Mesendoderm (in vitro differentiated cells): ENCODE measurements around the gene AGXT.

Source experiments
- DNase-seq: peaks from one replicate; pipeline ENCODE4 v3.0.0; 2013
- H2AK5ac ChIP-seq: 2 replicates; pipeline ENCODE4 v1.6.1; 2013; ENCODE audit warnings: low read length, inconsistent platforms
- H2BK120ac ChIP-seq: 2 replicates; pipeline ENCODE4 v1.6.1; 2013; ENCODE audit warnings: low read depth, mild to moderate bottlenecking, low read length, moderate library complexity, mixed read lengths
- H2BK15ac ChIP-seq: replicated peaks from 2 replicates; pipeline ENCODE4 v1.6.1; 2013; ENCODE audit warnings: low read depth, mild to moderate bottlenecking, moderate library complexity
- H2BK5ac ChIP-seq: 2 replicates; pipeline ENCODE4 v1.6.1; 2013; ENCODE audit warnings: low read length, inconsistent platforms
- H3K18ac ChIP-seq: 2 replicates; pipeline ENCODE4 v1.6.1; 2013; ENCODE audit warnings: mild to moderate bottlenecking, low read length, mixed read lengths
- H3K23ac ChIP-seq: one replicate; pipeline ENCODE4 v1.6.1; 2013; ENCODE audit warnings: low read length
- H3K27ac ChIP-seq: 2 replicates; pipeline ENCODE4 v1.5.1; 2013; ENCODE audit warnings: low read depth, mild to moderate bottlenecking, inconsistent platforms, low read length, moderate library complexity
- H3K27me3 ChIP-seq: 2 replicates; pipeline ENCODE4 v1.6.1; 2013; ENCODE audit warnings: low read length, control low read depth, mild to moderate bottlenecking, inconsistent platforms; ENCODE audit not compliant: insufficient read depth, poor library complexity
- H3K36me3 ChIP-seq: 2 replicates; pipeline ENCODE4 v1.6.1; 2013; ENCODE audit warnings: low read length, inconsistent platforms; ENCODE audit not compliant: control insufficient read depth, insufficient read depth
- H3K4ac ChIP-seq: one replicate; pipeline ENCODE4 v1.6.1; 2013; ENCODE audit warnings: low read depth, mild to moderate bottlenecking, low read length, moderate library complexity
- H3K4me1 ChIP-seq: 2 replicates; pipeline ENCODE4 v1.6.1; 2013; ENCODE audit warnings: low read depth, low read length, inconsistent platforms; ENCODE audit not compliant: control insufficient read depth
- H3K4me2 ChIP-seq: 2 replicates; pipeline ENCODE4 v1.6.1; 2013; ENCODE audit warnings: low read length
- H3K4me3 ChIP-seq: 2 replicates; pipeline ENCODE4 v1.5.1; 2013; ENCODE audit warnings: mild to moderate bottlenecking, low read length
- H3K56ac ChIP-seq: one replicate; pipeline ENCODE4 v1.6.1; 2013; ENCODE audit warnings: low read length
- H3K79me1 ChIP-seq: 2 replicates; pipeline ENCODE4 v1.6.1; 2013; ENCODE audit warnings: low read length, inconsistent platforms
- H3K79me2 ChIP-seq: 2 replicates; pipeline ENCODE4 v1.6.1; 2013; ENCODE audit warnings: mild to moderate bottlenecking, low read length; ENCODE audit not compliant: control insufficient read depth, insufficient read depth
- H3K9ac ChIP-seq: 2 replicates; pipeline ENCODE4 v1.6.1; 2013; ENCODE audit warnings: low read length, inconsistent platforms
- H4K5ac ChIP-seq: one replicate; pipeline ENCODE4 v1.6.1; 2013; ENCODE audit warnings: low read length
- H4K8ac ChIP-seq: one replicate; pipeline ENCODE4 v1.6.1; 2013; ENCODE audit warnings: low read depth, mild to moderate bottlenecking, control low read depth, low read length, moderate library complexity
- WGBS: extraction: QIAGEN DNeasy Blood & Tissue Kit; methylation state at CpG from one replicate; pipeline ENCODE4 v1.1.7; 2013; ENCODE audit warnings: low lambda C conversion rate, missing lambda C conversion rate; ENCODE audit not compliant: insufficient coverage; ENCODE audit errors: extremely low coverage; 5-methylcytosine and 5-hydroxymethylcytosine counted together

AGXT gene

GRCh38 chr2:240899468-240899865 is 30.8 kb downstream of the AGXT start:
- H2BK15ac ChIP-seq: no peak overlapping the region
- H3K27me3 ChIP-seq: no peaks in the 10 kb centered on the region
- peaks cover 4% of the 10 kb centered on the region for H3K4me1 ChIP-seq
- no peak overlapping the region for H3K4me3 ChIP-seq
- no peak overlapping the region for H4K5ac ChIP-seq
- H3K9ac ChIP-seq: no peak overlapping the region
- H3K23ac ChIP-seq: no peak overlapping the region
- H2BK5ac ChIP-seq: no peak overlapping the region
- no peak for DNase-seq
- no peaks in the 10 kb centered on the region for H3K79me1 ChIP-seq
- H3K4ac ChIP-seq: no peak overlapping the region
- H3K36me3 ChIP-seq: no peaks in the 10 kb centered on the region
- no peak overlapping the region for H2BK120ac ChIP-seq
- H3K18ac ChIP-seq: no peak overlapping the region
- H4K8ac ChIP-seq: no peak overlapping the region
- no CpG with 5 or more reads among the region's 19 CpGs for WGBS
- H3K79me2 ChIP-seq: no peaks in the 10 kb centered on the region
- H3K27ac ChIP-seq: no peak overlapping the region
- no peak overlapping the region for H3K4me2 ChIP-seq
- no peak overlapping the region for H2AK5ac ChIP-seq
- no peak overlapping the region for H3K56ac ChIP-seq

- no peak overlapping the region for H2BK15ac ChIP-seq
- no peak overlapping the region for H3K4me2 ChIP-seq
- H3K27me3 ChIP-seq: no peaks in the 10 kb centered on the region
- H3K79me1 ChIP-seq: no peaks in the 10 kb centered on the region
- H4K5ac ChIP-seq: no peak overlapping the region
- no peaks in the 10 kb centered on the region for H3K79me2 ChIP-seq
- no peak for DNase-seq
- H4K8ac ChIP-seq: no peak overlapping the region
- H2AK5ac ChIP-seq: no peak overlapping the region
- H3K4ac ChIP-seq: no peak overlapping the region
- H3K56ac ChIP-seq: no peak overlapping the region
- H3K18ac ChIP-seq: no peak overlapping the region
- H3K4me1 ChIP-seq: peaks cover 4% of the 10 kb centered on the region
- no peak overlapping the region for H2BK5ac ChIP-seq
- H2BK120ac ChIP-seq: no peak overlapping the region
- H3K23ac ChIP-seq: no peak overlapping the region
- no peaks in the 10 kb centered on the region for H3K36me3 ChIP-seq
- H3K4me3 ChIP-seq: no peak overlapping the region
- WGBS: no CpG with 5 or more reads among the region's 27 CpGs
- no peak overlapping the region for H3K9ac ChIP-seq
- H3K27ac ChIP-seq: no peak overlapping the region
Measured at GRCh38 chr2:240900141-240900860, 31.7 kb downstream of the AGXT start.

- Histone ChIP-seq H3K4me1 (peaks cover 4% of the 10 kb centered on the region), H3K18ac (peak overlapping the region; percentile 5), H3K4me3 (no peak overlapping the region), H3K4me2 (no peak overlapping the region), H2BK120ac (no peak overlapping the region), H3K9ac (no peak overlapping the region), H3K79me1 (no peaks in the 10 kb centered on the region), H2BK5ac (peak overlapping the region; percentile 95), H2BK15ac (no peak overlapping the region), H3K56ac (peak overlapping the region; percentile 89), H3K4ac (no peak overlapping the region), H4K8ac (no peak overlapping the region), H3K23ac (peak overlapping the region; percentile 24), H4K5ac (no peak overlapping the region), H3K36me3 (no peaks in the 10 kb centered on the region), H3K27me3 (no peaks in the 10 kb centered on the region), H3K27ac (no peak overlapping the region), H2AK5ac (no peak overlapping the region), H3K79me2 (no peaks in the 10 kb centered on the region)
- DNase-seq: no peak
- WGBS: no CpG with 5 or more reads among the region's 14 CpGs
Measured at GRCh38 chr2:240901986-240902614, 33.5 kb downstream of the AGXT start.

DNA sequence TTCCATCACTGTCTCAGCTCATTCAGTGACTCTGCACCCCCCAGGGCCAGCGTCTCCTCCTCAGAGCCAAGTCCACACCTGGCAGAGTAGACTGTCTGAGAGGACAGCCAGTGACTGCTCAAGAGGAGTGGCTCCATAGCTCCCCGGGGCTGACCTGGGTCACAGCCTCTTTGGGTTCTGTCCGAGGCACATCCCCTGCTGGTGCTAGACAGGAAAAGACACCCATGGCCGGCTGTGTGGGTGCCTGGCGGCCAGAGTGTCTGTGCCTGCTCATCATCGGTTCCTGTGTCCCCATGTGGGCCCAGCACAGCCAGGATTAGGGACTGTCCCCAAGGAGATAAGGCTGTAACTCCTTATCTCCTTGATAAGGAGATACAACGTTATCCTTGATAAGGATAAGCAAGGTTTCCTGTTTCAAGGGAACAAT is 34.0 kb downstream of the AGXT start:
- Histone ChIP-seq H3K56ac (peak overlapping the region; percentile 89), H4K8ac (no peak overlapping the region), H3K4me3 (no peak overlapping the region), H3K36me3 (no peaks in the 10 kb centered on the region), H3K18ac (no peak overlapping the region), H2AK5ac (no peak overlapping the region), H3K79me2 (no peaks in the 10 kb centered on the region), H3K23ac (no peak overlapping the region), H2BK120ac (no peak overlapping the region), H3K4me2 (no peak overlapping the region), H3K79me1 (no peaks in the 10 kb centered on the region), H3K27ac (no peak overlapping the region), H3K4ac (no peak overlapping the region), H3K27me3 (no peaks in the 10 kb centered on the region), H2BK5ac (no peak overlapping the region), H3K9ac (no peak overlapping the region), H4K5ac (no peak overlapping the region), H3K4me1 (peaks cover 4% of the 10 kb centered on the region), H2BK15ac (no peak overlapping the region)
- peak; percentile 94 for DNase-seq
- WGBS: no CpG with 5 or more reads among the region's 7 CpGs

- DNase-seq: no peak
- H3K56ac ChIP-seq: no peak overlapping the region
Measured at GRCh38 chr2:240903191-240904060, 34.8 kb downstream of the AGXT start.

More at GRCh38 chr2:240903191-240904060, 34.8 kb downstream of the AGXT start:
- Histone ChIP-seq H3K79me2 (no peaks in the 10 kb centered on the region), H3K18ac (no peak overlapping the region), H3K36me3 (no peaks in the 10 kb centered on the region), H3K79me1 (no peaks in the 10 kb centered on the region), H3K27ac (no peak overlapping the region), H2BK120ac (no peak overlapping the region), H4K8ac (no peak overlapping the region), H3K9ac (no peak overlapping the region), H3K4me1 (peaks cover 4% of the 10 kb centered on the region), H3K4me3 (no peak overlapping the region), H2AK5ac (no peak overlapping the region), H3K23ac (no peak overlapping the region), H3K4me2 (no peak overlapping the region), H2BK15ac (no peak overlapping the region), H2BK5ac (no peak overlapping the region), H4K5ac (no peak overlapping the region), H3K27me3 (no peaks in the 10 kb centered on the region), H3K4ac (no peak overlapping the region)
- WGBS: no CpG with 5 or more reads among the region's 34 CpGs
